HG03159 (cell line): ENCODE results near the gene INSIG1.

Source experiments
- ATAC-seq: cut with Tn5 transposase; IDR thresholded peaks from one replicate; pipeline ENCODE4 v1.9.1; 2021; ENCODE audit warnings: mild to moderate bottlenecking, moderate library complexity; ENCODE audit not compliant: unreplicated experiment

Gene INSIG1

DNA sequence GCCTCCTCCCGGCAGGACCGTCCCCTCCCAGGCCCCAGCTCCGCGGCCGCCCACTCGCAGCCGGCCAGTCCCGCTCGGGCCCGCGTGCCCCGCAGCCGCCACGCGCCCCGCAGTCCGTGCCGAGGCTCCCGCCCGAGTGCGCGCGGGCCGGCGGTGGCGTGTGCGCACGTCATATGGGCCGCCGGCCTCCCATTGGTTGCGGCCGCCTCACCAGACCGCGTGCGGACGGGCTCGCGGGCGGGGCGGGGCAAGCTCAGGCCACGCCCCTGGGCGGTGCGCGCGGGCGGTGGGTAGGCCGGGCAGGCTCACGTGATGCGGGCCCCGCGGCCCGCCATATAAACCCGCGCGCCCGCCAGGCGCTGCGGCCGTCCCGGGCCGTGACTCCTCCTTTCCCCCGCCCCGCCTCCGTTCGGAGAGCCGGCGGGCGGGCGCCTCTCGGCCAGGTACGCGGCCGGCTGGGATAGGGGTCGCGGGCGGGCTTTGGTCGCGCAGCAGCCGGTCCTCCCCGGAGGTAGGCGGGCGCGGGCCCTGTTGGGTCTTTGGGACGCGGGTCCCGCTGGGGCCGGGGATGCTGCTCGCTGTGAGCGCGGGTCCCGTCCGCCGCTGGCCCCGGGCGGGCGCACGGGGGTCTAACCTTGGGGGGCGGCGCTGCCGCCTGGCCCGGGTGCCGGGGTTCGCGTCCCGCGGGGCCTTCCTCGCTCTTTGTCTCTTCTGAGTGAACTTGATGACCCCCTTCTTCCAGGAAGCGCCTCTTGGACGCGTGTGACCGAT is at the start of gene INSIG1:
Gene INSIG1 (plus strand): TSS at position 362 of the 771 bp plus-strand sequence. CDS start 408 bp downstream, at position 770.
- peak; percentile 55 for ATAC-seq

- ATAC-seq: no peak
Observed at GRCh38 chr7:155248366-155248756, 49.3 kb upstream of the INSIG1 start.

- no peak for ATAC-seq
Observed at GRCh38 chr7:155251831-155252230, 45.8 kb upstream of the INSIG1 start.

DNA sequence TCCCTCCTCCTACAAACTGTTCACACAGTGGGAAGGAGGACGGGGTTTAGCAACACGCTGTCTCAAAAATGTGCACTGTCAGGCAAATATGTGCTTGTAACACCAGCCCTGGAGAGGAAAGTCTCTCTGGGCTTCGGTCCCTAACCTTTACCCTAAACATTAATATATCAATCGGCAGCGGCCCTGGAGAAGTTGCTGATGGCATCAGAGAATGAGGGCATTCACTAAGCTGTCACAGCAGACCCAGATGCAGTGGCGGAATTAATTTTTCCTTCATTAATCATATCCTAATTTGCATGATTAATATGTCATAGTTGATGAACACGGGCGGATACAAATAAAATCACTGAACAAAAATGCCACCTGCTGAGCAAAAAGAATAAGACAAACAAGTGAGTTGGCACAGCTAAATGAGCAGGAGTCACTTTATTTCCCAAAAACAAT is 45.2 kb upstream of the INSIG1 start:
- ATAC-seq: no peak

GRCh38 chr7:155252892-155253501 is 44.7 kb upstream of the INSIG1 start:
- ATAC-seq: no peak

GRCh38 chr7:155254018-155254417 is 43.7 kb upstream of the INSIG1 start:
- ATAC-seq: no peak

- no peak for ATAC-seq
Observed at GRCh38 chr7:155255071-155255470, 42.6 kb upstream of the INSIG1 start.

- ATAC-seq: no peak
Observed at GRCh38 chr7:155255621-155256020, 42.1 kb upstream of the INSIG1 start.

DNA sequence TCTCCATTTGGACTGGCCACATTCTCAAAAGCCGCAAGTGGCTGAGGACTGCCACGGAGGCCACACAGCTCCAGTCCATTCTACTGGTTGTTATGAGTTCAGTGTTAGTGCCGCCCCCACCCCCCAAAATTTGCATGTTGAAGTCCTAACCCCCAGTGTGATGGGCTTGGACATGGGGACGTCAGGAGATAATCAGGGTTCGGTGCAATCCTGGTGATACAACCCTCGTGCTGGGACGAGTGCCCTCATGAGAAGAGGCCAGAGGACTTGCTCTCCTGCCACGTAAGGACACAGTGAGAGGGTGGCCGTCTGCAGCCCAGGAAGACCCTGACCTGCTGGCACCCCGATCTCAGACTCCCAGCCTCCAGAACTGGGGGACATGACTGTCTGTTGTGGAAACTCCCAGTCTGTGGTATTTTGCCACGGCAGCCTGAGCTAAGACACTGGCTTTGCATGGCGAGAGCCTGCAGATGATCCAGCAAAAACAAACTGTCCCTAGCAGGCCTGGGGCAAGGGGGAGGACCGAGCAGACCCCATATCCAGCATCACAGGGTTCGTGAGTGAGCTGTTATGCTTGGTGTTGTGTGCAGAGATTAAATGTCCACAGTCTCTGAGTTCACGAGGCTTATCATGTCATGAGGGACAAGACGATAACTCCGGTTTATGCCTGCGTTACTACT is 41.5 kb upstream of the INSIG1 start:
- no peak for ATAC-seq

DNA sequence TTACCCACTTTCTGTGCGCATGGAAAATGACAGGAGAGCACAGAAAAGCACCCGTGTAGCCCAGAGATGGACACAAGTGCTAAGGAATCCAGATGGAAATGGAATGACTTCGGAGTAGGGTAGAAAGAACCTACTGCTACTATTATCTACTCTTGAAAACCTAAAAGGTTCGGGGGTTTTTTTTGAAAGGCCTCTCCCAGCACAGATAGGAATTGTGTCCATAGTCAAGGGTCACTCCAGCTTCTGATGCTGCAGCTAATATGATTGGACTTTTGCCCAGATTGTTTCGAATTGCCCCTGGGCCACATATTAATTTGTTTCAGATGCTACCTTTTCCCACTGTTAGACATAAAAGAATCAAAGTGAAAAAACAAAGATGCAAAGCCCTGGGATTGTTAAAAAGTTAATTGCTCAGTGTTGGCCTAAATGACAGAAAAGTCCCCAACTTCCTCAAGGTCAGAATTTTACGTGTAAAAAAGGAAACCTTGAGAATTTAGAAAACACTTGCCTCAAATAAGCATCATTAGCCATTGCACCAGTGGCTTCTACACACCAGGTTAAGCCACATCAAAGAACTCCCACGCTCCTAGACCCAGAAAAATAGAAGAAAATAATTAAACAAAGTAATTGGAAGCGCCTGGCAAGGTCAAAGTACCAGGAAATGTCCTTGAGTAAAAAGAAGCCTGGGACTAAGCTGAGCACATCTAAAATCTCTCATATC is 40.8 kb upstream of the INSIG1 start:
- no peak for ATAC-seq

GRCh38 chr7:155257482-155258225 is 40.0 kb upstream of the INSIG1 start:
- ATAC-seq: no peak

DNA sequence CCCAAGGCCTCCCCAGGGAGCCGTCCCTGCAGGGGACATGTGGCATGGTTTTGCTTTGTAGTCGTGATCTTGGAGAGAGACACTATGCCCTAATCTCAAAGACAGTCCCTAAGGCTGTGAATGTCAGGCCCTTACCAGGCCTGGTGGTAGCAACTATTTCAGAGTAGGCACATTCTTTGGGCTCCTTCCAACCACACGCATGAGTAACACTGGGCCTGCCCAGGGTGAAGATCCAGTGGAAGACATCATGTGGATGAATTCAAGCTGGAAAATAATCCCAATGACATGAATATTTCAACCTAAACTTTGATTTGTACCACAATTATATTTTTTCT is 39.5 kb upstream of the INSIG1 start:
- no peak for ATAC-seq

GRCh38 chr7:155259866-155260497 is 37.7 kb upstream of the INSIG1 start:
- ATAC-seq: no peak

GRCh38 chr7:155260498-155260872 is 37.2 kb upstream of the INSIG1 start:
- no peak for ATAC-seq

GRCh38 chr7:155261031-155261985 is 36.4 kb upstream of the INSIG1 start:
- no peak for ATAC-seq

GRCh38 chr7:155262031-155262430 is 35.6 kb upstream of the INSIG1 start:
- ATAC-seq: no peak

- ATAC-seq: no peak
Observed at GRCh38 chr7:155263051-155263450, 34.6 kb upstream of the INSIG1 start.

GRCh38 chr7:155263581-155264143 is 34.0 kb upstream of the INSIG1 start:
- no peak for ATAC-seq

DNA sequence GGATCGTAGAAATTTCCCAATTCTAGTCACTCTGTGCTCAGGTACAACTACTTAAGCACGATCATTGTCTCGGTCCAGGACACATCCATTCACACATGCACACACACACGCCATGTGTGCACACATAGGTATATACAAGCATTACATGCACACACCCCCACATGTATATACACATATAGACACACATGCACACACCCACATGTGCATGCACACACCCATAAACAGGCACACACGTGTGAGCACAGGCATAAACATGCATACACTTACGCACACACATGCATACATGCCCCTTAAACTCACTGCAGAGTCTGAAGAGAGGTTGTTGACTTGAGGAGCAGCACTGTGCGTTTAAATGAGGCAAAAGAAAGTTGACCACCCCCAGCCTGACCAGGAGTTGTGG is 32.5 kb upstream of the INSIG1 start:
- ATAC-seq: no peak
